ENCODE results near the gene NF2.
"Not testable (repeated sequence)": the region's sequence is repeated elsewhere in the genome, so short reads cannot be mapped to it uniquely, and the experiment has no call there.

NF2 gene

GRCh38 chr22:29594447-29594846 lies 9.0 kb upstream of the NF2 start:
- not testable (repeated sequence) for DNase-seq (ENCODE audit: extremely low spot score, insufficient read length, low read depth); FAIRE-seq

GRCh38 chr22:29596408-29596807 lies 7.0 kb upstream of the NF2 start:
- DNase-seq (ENCODE audit: extremely low spot score, insufficient read length, low read depth) (no peak), FAIRE-seq (no peak)

- DNase-seq (ENCODE audit: extremely low spot score, insufficient read length, low read depth); FAIRE-seq: not testable (repeated sequence)
Observed at GRCh38 chr22:29597871-29598683, 5.4 kb upstream of the NF2 start.

GRCh38 chr22:29598684-29599020 lies 4.8 kb upstream of the NF2 start:
- DNase-seq (ENCODE audit: extremely low spot score, insufficient read length, low read depth) (no peak), FAIRE-seq (no peak)

GRCh38 chr22:29604076-29604360 lies 585 bp downstream of the NF2 start:
- FAIRE-seq: peak; percentile 68
- DNase-seq (ENCODE audit: extremely low spot score, insufficient read length, low read depth): no peak

- FAIRE-seq (no peak), DNase-seq (ENCODE audit: extremely low spot score, insufficient read length, low read depth) (no peak)
Observed at GRCh38 chr22:29605527-29605850, 2.1 kb downstream of the NF2 start.

GRCh38 chr22:29606320-29606719 lies 2.9 kb downstream of the NF2 start:
- no peak for FAIRE-seq

GRCh38 chr22:29607426-29607825 lies 4.0 kb downstream of the NF2 start:
- FAIRE-seq (no peak), DNase-seq (ENCODE audit: extremely low spot score, insufficient read length, low read depth) (no peak)

More at GRCh38 chr22:29606320-29606719, 2.9 kb downstream of the NF2 start:
- DNase-seq (ENCODE audit: extremely low spot score, insufficient read length, low read depth): no peak

- no peak for FAIRE-seq
- no peak for DNase-seq (ENCODE audit: extremely low spot score, insufficient read length, low read depth)
Observed at GRCh38 chr22:29609139-29609538, 5.7 kb downstream of the NF2 start.

- FAIRE-seq (no peak), DNase-seq (ENCODE audit: extremely low spot score, insufficient read length, low read depth) (no peak)
Observed at GRCh38 chr22:29610780-29611179, 7.3 kb downstream of the NF2 start.

GRCh38 chr22:29615705-29616327 lies 12.4 kb downstream of the NF2 start:
- FAIRE-seq (no peak), DNase-seq (ENCODE audit: extremely low spot score, insufficient read length, low read depth) (no peak)

GRCh38 chr22:29617922-29618629 lies 14.6 kb downstream of the NF2 start:
- DNase-seq (ENCODE audit: extremely low spot score, insufficient read length, low read depth) (no peak), FAIRE-seq (peak; percentile 39)

- FAIRE-seq (no peak), DNase-seq (ENCODE audit: extremely low spot score, insufficient read length, low read depth) (no peak)
Observed at GRCh38 chr22:29621761-29622526, 18.5 kb downstream of the NF2 start.

GRCh38 chr22:29623059-29623458 lies 19.6 kb downstream of the NF2 start:
- FAIRE-seq (no peak), DNase-seq (ENCODE audit: extremely low spot score, insufficient read length, low read depth) (no peak)

- FAIRE-seq (no peak), DNase-seq (ENCODE audit: extremely low spot score, insufficient read length, low read depth) (no peak)
Observed at GRCh38 chr22:29623553-29624169, 20.2 kb downstream of the NF2 start.

- FAIRE-seq (peak; percentile 66), DNase-seq (ENCODE audit: extremely low spot score, insufficient read length, low read depth) (no peak)
Observed at GRCh38 chr22:29625090-29625825, 21.8 kb downstream of the NF2 start.

- DNase-seq (ENCODE audit: extremely low spot score, insufficient read length, low read depth): no peak
- no peak for FAIRE-seq
Observed at GRCh38 chr22:29626497-29627195, 23.2 kb downstream of the NF2 start.

- DNase-seq (ENCODE audit: extremely low spot score, insufficient read length, low read depth) (no peak), FAIRE-seq (no peak)
Observed at GRCh38 chr22:29627196-29627535, 23.7 kb downstream of the NF2 start.

Measured in GM18507 (cell line).